HG03045 (cell line): ENCODE data around the gene GGT1.
"Not testable (repeated sequence)": the region's sequence is repeated elsewhere in the genome, so short reads cannot be mapped to it uniquely, and the experiment has no call there.

Source experiments
- ATAC-seq: cut with Tn5 transposase; IDR thresholded peaks from one replicate; pipeline ENCODE4 v1.9.1; 2021; ENCODE audit warnings: mild to moderate bottlenecking, moderate library complexity; ENCODE audit not compliant: unreplicated experiment

Gene GGT1

DNA sequence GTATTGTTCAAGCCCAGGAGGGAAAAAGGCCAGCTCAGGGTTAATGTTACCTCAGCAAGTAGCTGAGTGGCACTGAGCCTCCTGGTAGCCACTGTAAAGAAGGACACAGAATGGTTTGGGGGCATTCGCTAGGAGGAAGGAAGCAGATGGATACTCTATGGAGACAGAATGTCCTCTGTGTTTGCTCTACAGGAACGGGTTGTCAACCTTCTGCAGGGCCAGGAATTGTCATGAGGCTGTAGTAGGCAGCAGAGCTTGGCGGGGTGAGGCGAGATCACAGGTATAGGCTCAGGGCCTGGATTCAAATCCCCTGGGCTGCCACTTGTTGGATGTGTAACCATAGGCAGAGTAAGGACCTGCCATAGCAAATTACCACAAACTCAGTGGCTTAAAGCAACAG is 7.1 kb upstream of the GGT1 start:
- ATAC-seq, result no peak

DNA sequence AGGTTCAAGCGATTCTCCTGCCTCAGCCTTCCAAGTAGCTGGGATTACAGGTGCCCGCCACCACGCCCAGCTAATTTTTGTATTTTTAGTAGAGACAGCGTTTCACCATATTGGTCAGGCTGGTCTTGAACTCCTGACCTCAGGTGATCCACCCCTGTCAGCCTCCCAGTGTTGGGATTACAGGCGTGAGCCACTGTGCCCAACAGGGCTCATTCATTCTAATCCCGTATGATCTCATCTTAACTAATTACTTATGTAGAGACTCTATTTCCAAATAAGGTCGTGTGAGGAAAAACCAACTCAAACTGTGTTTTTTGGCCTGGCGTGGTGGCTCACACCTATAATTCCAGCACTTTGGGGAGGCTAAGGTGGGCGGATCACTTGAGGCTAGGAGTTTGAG is 5.9 kb upstream of the GGT1 start:
- not testable (repeated sequence) for ATAC-seq

DNA sequence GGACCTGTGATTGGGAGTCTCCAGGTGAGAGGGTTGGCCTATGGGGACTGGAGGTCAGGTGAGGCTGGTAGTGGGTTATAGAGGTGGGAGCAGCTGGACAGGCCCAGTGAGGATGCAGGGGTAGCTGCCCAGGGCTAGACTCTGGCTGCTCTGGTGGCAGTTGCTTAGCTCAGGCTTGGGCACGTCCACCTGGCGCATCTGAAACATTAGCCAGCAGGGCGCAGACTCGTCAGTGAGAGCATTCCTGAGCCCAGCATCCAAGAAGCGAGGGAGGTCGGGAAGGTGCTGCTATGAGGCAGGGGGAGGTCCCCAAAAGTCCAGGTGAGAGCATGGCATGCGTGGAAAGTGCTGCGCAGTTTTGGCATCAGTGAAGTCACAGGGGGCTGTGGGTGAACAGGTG is 3.5 kb upstream of the GGT1 start:
- no peak for ATAC-seq

DNA sequence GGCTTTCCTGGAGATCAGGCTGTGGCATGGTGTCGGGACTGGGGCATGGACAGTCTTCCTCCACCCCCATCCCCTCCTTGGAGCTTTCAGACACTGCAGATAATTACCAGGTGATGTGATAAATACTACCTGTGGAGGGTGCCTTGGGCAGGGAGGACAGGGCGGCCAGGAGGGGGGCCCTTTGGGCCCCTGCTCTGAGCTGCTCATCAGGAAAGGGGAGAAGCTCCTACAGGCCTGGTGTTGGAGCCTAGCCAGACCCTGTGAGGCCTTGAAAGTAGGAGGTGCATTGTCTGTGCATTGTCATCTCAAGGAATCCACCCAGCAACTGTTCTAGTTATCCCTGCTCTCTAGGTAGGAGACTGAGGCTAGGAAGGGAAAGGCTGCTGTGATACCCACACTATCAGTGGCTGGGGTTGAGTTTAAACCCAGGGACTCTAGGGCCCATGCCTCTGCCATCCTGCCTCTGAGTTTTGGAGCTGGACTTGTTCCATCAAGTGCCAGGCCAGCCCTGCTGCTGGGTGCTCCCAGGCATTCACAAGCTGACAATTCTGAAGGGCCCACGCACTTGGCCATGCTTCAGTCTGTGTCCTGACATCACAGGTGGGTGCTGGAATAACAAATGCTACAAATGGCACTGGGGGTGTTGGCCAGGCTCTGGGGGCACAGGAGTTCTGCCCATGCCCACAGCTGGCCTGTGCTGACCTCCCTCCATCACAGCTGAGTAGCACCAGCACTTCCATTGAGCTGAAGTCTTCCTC is 2.9 kb upstream of the GGT1 start:
- ATAC-seq, result not testable (repeated sequence)

DNA sequence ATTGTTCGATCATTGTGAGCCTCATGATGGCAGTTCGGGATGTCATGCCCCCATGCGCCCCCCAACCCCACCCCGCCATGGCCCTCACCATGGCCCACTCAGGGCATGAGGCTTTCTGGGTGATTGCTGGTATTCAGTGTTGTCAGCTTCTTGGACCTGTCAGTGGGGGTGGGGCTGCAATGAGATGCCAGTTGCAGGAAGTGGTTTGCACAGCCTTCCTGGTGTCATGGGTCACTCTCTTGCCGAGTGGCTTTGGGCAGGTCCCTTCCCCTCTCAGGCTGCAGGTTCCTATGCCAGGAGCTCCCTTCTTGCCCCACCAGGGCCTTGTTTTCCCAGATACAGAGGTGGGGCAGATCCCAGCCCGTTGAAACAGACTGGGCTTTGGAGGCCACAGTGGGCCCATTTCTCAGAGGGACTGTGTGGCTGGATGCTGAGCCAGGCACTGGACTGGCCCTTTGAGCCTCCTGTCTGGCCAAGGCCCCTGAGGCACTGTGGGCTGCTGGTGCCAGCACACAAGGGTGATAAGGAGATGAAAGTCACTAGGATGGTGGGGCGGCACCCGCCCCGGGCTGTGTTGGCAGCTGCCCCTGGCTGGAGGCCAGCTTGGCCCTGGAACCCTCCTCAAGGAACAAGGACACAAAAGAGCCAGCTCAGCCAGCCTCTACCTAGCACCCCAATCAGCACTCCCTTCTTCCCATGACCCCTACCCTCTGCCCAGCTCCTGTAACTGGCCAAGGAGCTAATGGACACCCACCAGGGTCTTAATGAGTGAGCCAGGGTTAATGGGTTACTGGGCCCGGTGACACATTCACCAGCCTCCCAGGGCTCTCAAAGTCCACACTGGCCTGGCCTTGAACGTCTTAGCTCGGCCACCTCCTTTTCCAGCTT is 1.5 kb upstream of the GGT1 start:
- no peak for ATAC-seq

DNA sequence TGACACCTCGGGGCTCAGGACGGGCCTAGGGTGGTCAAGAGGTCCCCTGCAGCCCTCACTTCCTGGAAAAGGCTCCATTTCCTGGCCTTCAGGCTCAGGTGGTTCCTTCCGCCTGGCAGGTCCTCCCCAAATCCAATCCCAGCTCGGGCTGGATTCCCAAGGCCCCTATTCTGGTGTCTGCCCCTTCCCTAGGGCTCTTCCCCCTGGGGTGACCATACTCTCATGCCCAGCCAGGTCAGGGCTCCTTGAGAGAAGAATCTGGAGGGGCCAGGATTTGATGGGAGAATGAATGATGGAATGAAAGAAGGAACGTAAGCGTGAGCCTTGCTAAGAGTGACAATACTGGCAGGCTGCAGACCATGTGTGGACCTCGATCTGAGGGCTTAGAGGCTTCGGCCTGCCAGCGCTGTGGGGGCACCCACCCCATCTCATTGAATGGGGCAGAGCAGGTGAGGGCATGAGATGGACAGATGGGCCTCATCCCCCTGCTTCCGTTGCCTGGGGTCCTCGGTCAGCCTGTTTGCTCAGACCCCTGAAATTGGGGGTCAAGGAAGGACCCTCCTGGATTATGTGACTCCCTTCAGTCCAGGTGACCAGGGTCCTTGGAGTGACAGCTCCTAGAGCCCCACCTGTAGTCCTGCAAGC is 766 bp upstream of the GGT1 start:
- not testable (repeated sequence) for ATAC-seq

DNA sequence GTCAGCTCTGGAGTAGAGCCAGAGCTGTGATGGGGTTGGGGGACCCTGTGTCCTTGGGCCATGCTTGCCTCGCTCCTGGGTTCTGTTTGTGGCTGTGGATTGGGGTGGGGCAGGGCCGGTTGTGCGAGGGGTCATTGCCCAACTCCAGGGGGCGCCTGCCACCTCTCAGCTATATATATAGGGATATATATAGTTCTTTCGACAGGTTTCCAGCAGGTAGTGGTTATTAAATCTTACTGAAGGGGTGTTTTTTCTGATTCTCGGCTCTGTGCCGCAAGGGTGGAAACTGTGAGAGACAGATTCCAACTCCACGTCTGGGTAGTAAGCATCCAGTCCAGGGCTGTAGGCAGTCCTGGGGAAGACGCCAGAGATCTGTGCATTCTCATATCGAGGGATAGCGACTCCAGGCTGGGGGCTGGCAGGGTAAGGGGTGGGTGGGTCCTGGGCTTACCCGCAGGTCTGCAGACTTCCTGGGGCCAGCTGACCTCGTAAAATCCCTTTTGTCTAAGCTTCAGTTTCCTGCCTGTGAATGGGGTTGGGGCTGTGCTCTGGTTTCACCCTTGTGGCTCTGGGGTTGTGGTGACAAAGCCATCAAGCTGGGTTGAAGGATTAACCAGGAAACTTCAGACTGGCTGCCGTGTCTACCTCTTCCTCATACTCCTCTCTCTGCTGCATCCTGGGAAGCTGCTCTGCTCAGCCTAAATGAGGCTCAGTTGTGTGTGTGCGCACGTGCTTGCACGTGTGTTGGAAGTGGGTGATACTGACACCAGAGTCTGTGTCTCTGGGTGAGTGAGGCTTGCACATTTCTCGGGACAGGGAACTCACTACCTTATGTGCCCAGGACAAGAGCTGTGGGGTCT is 1.0 kb downstream of the GGT1 start:
- not testable (repeated sequence) for ATAC-seq

DNA sequence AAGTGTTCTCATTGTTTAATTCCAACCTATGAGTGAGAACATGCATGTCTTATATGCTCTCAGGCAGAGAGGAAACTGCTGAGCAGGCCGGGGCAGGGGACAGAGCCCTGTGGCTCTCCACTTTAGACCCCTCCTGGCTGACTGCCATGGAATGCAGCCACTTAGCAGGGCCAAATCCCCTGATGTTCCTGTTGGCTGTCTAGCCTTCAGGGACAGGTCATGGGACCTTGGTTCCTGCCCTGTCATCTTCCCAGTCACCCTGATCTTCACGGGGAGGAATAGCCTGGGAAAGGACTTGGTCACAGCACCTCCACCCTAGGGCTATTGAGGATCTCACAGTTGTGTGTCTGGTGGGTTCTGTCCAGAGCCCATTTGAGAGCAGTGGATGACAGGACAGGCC is 3.3 kb downstream of the GGT1 start:
- not testable (repeated sequence) for ATAC-seq

DNA sequence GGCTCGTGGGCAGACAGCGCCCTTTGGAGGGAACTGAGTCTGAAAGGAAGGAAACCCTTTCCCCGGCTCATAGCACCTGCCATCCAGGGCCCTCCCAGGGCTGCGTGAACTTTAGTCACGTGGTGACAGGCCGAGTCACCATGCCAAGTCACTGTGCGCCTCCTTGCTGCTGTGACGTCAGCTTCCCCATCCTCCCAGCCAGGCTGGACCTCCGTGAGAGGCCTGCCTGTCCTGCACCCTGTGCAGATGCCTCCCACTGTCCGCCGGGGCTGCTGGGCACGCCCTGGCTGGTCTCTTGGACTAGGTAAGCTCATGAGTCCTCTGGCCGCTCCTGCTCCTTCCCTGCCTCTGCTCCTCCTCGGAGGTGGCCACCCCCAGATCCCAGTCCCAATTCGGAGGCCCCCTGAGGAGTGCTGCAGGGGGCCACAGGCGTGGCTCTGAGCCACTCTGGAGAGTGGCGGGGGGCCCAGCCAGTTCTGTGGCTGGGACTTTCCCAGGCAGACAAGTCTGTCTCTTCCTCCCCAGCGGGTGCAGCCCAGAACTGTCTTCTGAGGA is 4.5 kb downstream of the GGT1 start:
- peak; percentile 75 for ATAC-seq

DNA sequence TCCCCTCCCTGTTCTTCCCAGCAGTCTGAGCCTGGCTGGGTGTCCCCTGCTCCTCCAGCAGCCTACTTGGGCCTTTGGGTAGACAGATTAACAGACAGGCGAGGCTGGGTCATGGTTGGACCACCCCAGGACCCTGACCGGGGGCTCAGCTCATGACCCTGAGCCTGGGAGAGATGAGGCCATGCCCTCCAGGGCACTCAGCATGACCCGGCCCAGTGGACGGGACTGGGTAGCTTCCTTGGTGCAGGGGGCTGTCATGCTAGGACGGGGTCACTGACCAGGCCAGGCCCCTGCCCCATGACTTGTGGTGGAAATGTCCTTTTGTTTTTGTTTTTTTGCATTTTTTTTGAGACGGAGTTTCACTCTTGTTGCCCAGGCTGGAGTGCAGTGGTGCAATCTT is 5.3 kb downstream of the GGT1 start:
- ATAC-seq, result not testable (repeated sequence)

DNA sequence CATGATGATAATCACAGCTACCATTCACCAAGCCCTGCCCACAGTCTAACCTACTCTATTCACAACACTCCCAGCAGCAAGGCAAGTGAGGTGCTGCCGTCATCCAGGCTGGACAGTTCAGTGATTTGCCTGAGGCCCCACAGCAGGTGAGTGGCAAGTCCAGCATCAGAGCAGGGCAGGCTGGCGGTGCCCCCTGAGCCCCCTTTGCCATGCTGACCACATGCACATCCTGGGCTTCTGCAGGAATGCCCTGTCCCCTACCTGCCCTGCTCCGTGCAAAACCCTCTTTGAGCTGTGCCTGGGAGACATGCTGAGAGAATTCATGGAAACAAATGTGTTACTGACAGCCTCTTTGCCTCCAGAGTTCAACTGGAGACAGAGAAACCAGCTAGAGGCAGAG is 6.9 kb downstream of the GGT1 start:
- not testable (repeated sequence) for ATAC-seq

DNA sequence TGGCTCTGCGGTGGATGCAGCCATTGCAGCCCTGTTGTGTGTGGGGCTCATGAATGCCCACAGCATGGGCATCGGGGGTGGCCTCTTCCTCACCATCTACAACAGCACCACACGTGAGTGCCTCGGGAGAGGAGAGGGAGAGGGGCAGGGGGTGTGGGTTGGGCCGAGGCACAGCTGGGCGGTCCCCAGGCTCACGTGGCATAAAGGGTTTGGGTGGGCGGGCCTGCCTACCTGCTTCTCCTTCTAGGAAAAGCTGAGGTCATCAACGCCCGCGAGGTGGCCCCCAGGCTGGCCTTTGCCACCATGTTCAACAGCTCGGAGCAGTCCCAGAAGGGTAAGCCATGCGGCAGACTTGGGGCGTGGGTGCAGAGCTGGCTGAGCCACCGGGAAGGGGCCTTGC is 11.8 kb downstream of the GGT1 start:
- not testable (repeated sequence) for ATAC-seq

DNA sequence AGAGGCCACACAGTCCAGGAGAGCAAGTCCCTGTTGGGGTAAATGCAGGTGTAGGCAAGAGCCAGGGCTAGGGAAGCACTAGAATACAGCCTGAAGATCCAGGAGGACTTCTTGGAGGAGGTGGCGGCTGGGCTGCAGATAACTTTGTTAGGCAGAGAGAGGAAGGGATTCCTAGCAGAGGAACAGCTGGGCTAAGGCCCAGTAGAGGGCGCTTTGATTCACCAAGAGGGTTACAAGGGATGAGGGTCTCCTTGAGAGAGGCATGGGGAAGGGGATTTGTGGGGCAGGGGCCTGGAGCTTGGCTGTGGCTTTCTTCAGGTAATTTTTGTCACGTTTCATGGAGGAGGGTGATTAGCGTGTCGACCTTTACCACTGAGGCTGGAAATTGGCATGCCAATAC is 18.3 kb downstream of the GGT1 start:
- ATAC-seq, result not testable (repeated sequence)

DNA sequence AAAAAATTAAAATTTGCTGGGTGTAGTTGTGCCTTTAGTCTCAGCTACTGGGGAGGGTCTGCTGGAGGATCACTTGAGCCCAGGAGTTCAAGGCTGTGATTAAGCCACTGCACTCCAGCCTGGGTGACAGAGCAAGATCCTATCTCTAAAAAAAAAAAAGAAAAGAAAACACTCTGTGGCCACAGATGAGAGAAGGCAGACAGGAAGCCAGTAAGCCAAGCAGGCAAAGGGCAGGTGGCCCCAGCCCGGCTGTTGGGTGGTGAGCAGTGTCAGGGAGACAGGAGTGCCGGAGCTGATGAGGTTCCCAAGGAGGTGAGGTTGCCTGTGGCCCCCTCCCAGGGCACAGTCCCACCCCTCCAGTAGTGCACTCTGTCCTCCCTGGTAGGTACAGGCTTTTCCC is 19.6 kb downstream of the GGT1 start:
- ATAC-seq, result not testable (repeated sequence)

DNA sequence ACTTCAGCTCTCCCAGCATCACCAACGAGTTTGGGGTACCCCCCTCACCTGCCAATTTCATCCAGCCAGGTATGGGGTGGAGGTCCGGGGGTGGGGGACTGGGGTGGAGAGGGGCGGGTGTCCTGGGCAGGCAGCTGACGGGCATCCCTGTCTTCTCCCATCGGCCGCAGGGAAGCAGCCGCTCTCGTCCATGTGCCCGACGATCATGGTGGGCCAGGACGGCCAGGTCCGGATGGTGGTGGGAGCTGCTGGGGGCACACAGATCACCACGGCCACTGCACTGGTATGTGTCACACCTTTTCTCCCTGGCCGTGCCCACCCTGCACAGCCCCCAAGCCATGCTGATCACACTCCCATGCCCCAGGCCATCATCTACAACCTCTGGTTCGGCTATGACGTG is 24.9 kb downstream of the GGT1 start:
- not testable (repeated sequence) for ATAC-seq

DNA sequence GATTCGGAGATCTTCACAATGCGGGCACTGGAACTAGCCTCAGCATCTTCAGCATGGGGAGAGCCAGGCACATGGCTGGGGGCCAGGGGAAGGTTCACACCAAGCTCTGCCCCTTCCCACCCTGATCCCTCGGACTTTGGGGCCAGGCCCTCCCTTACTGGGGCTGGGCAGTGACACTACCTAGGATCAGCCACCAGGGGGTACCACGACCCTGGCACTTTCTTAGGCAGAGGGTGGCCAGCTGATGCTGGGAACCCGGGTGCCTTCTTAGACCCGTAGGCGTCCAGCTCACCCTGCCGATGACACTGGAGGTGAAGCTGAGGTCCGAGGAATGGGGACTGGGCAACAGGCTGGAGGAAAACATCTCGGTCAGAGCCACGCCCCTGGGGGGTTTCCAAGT is 26.1 kb downstream of the GGT1 start:
- ATAC-seq, result not testable (repeated sequence)

DNA sequence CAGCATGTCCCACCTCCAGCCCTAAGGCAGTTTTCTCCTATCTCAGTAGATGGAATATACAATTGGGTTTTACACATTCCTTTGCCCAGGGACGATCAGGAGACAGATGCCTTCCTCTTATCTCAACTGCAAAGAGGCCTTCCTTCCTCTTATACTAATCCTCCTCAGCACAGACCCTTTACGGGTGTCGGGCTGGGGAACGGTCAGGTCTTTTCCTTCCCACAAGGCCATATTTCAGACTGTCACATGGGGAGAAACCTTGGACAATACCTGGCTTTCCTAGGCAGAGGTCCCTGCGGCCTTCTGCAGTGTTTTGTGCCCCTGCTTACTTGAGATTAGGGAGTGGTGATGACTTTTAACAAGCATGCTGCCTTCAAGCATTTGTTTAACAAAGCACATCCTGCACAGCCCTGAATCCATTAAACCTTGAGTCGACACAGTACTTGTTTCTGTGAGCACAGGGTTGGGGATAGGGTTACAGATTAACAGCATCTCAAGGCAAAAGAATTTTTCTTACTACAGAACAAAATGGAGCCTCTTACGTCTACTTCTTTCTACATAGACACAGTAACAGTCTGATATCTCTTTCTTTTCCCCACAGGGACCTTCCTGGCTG is 27.9 kb downstream of the GGT1 start:
- not testable (repeated sequence) for ATAC-seq

DNA sequence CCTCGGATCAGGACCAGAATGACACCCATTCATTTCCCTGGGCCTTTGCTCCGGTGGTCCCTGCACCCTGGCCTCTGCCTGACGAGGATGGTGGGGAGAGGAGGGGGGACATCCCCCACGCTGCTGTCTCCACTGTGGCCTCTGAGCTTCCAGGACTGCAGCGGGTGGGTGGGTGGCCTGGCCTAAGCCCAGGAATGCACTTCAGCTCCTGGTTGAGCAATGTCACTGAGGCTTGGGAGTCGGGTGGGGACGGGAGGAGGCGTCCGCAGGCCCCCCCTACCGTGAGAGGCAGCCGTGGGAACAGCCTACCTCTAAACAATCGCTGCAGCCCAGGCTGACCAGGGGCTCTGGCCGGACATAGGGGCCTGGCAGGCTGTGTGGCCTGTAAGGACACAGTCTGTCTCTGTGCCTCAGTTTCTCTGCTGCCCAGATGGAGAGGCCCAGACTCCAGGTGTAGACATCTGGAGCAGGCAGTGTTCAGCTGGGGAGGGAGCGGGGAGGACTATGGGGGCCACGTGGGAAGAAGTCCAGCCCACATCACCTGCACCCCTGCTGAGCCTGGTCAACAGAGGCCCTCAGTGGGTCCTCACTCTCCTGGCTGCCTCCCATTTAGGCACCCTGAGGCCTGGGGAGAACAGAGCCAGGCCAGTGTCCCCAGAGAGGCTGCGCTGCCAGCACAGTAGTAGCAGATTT is 28.6 kb downstream of the GGT1 start:
- not testable (repeated sequence) for ATAC-seq

DNA sequence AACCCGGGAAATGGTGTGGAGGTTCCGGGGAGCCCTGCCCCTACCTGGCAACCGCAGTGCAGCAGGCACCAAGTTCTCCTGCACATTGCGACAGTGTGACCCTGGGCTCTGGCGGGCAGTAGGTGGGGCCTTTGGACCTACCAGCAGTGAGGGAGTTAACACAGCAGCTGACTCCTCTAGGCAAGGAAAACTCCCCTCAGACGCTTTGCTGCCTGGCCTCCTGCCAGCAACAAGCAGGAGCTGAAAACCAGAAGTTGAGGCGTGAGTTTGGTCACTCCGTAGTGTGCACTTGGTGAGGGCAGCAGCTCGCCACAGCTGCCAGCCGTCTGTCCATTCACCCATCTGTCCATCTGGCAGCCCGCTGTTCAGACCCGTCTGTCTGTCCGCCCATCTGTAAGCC is 29.6 kb downstream of the GGT1 start:
- not testable (repeated sequence) for ATAC-seq
